Neuronal stem cell (in vitro differentiated cells): Measurements from ENCODE around the gene KIRREL2.

Source experiments
- DNase-seq: peaks from one replicate; pipeline ENCODE4 v3.0.0-alpha.2; 2013; ENCODE audit warnings: low spot score
- H2AFZ ChIP-seq: one replicate; pipeline ENCODE4 v1.6.1; 2013; ENCODE audit warnings: mild to moderate bottlenecking, low read length, inconsistent platforms
- H2AK5ac ChIP-seq: 2 replicates; pipeline ENCODE4 v1.6.1; 2013; ENCODE audit warnings: low read depth, mild to moderate bottlenecking, inconsistent platforms, low read length, moderate library complexity, mixed read lengths
- H2BK120ac ChIP-seq: 2 replicates; pipeline ENCODE4 v1.6.1; 2013; ENCODE audit warnings: low read depth, mild to moderate bottlenecking, inconsistent platforms, low read length, moderate library complexity, mixed read lengths
- H2BK12ac ChIP-seq: one replicate; pipeline ENCODE4 v1.6.1; 2013; ENCODE audit warnings: low read length, inconsistent platforms
- H2BK15ac ChIP-seq: 2 replicates; pipeline ENCODE4 v1.6.1; 2013; ENCODE audit warnings: mild to moderate bottlenecking, low read length, inconsistent platforms, mixed read lengths
- H2BK5ac ChIP-seq: one replicate; pipeline ENCODE4 v1.6.1; 2013; ENCODE audit warnings: inconsistent platforms, mild to moderate bottlenecking, low read length, moderate library complexity
- H3K14ac ChIP-seq: one replicate; pipeline ENCODE4 v1.6.1; 2013; ENCODE audit warnings: low read length, inconsistent platforms
- H3K18ac ChIP-seq: 2 replicates; pipeline ENCODE4 v1.6.1; 2013; ENCODE audit warnings: low read length, inconsistent platforms
- H3K23ac ChIP-seq: 2 replicates; pipeline ENCODE4 v1.6.1; 2013; ENCODE audit warnings: low read depth, mild to moderate bottlenecking, mixed read lengths, low read length, inconsistent platforms; ENCODE audit not compliant: poor library complexity
- H3K27ac ChIP-seq: replicated peaks from 3 replicates; pipeline ENCODE4 v1.5.1; 2013; ENCODE audit warnings: low read length, inconsistent platforms
- H3K27me3 ChIP-seq, 3 experiments: 2 replicates each; pipeline ENCODE4 v1.6.1; 2013; ENCODE audit warnings: low read length in 3 of 3, mild to moderate bottlenecking in 2 of 3, inconsistent platforms in 1 of 3, low read depth in 1 of 3, mixed read lengths in 1 of 3, moderate library complexity in 1 of 3; ENCODE audit not compliant: control insufficient read depth in 3 of 3, insufficient read depth in 3 of 3
- H3K36me3 ChIP-seq, 2 donors: replicated peaks in 1 of 2; 2 replicates each; pipeline ENCODE4 v1.6.1; 2013; ENCODE audit warnings: low read length in 2 of 2; ENCODE audit not compliant: control insufficient read depth in 2 of 2, insufficient read depth in 2 of 2
- H3K4ac ChIP-seq: 2 replicates; pipeline ENCODE4 v1.6.1; 2013; ENCODE audit warnings: inconsistent platforms, mild to moderate bottlenecking, low read length, moderate library complexity
- H3K4me1 ChIP-seq, 2 donors: 1 replicate in 1 of 2; 2 replicates in 1 of 2; pipeline ENCODE4 v1.6.1; 2013; ENCODE audit warnings: low read length in 2 of 2, low read depth in 1 of 2; ENCODE audit not compliant: control insufficient read depth in 2 of 2, insufficient read depth in 1 of 2
- H3K4me2 ChIP-seq: one replicate; pipeline ENCODE4 v1.6.1; 2013; ENCODE audit warnings: mild to moderate bottlenecking, low read length, inconsistent platforms; ENCODE audit not compliant: insufficient read depth, poor library complexity, severe bottlenecking
- H3K4me3 ChIP-seq, 2 donors: 2 replicates each; pipeline ENCODE4 v1.5.1; 2013; ENCODE audit warnings: low read length in 2 of 2, mild to moderate bottlenecking in 2 of 2, inconsistent platforms in 1 of 2, moderate library complexity in 1 of 2
- H3K79me1 ChIP-seq: one replicate; pipeline ENCODE4 v1.6.1; 2013; ENCODE audit warnings: low read depth, mild to moderate bottlenecking, inconsistent platforms, low read length, moderate library complexity
- H3K9ac ChIP-seq: one replicate; pipeline ENCODE4 v1.6.1; 2013; ENCODE audit warnings: mild to moderate bottlenecking, low read depth, low read length, inconsistent platforms; ENCODE audit not compliant: poor library complexity
- H3K9me3 ChIP-seq, 2 donors: replicated peaks in 1 of 2; 2 replicates each; pipeline versions ENCODE3 to v1.6.1; 2013; ENCODE audit warnings: low read length in 2 of 2, mild to moderate bottlenecking in 2 of 2, inconsistent platforms in 1 of 2, low read depth in 1 of 2, mixed read lengths in 1 of 2, moderate library complexity in 1 of 2; ENCODE audit not compliant: control insufficient read depth in 2 of 2, insufficient read depth in 1 of 2
- H4K8ac ChIP-seq: one replicate; pipeline ENCODE4 v1.6.1; 2013; ENCODE audit warnings: low read depth, mild to moderate bottlenecking, inconsistent platforms, low read length, moderate library complexity
- H4K91ac ChIP-seq: one replicate; pipeline ENCODE4 v1.6.1; 2013; ENCODE audit warnings: low read length, low read depth, mild to moderate bottlenecking, inconsistent platforms; ENCODE audit not compliant: poor library complexity
- WGBS, 2 donors: extraction: QIAGEN DNeasy Blood & Tissue Kit; methylation state at CpG; one replicate each; pipeline ENCODE4 v1.1.7; 2013; ENCODE audit warnings: missing lambda C conversion rate in 2 of 2, mixed read lengths in 1 of 2; ENCODE audit not compliant: insufficient read length in 2 of 2, insufficient replicate concordance in 1 of 2; ENCODE audit errors: extremely low coverage in 2 of 2; 5-methylcytosine and 5-hydroxymethylcytosine counted together

Gene KIRREL2

DNA sequence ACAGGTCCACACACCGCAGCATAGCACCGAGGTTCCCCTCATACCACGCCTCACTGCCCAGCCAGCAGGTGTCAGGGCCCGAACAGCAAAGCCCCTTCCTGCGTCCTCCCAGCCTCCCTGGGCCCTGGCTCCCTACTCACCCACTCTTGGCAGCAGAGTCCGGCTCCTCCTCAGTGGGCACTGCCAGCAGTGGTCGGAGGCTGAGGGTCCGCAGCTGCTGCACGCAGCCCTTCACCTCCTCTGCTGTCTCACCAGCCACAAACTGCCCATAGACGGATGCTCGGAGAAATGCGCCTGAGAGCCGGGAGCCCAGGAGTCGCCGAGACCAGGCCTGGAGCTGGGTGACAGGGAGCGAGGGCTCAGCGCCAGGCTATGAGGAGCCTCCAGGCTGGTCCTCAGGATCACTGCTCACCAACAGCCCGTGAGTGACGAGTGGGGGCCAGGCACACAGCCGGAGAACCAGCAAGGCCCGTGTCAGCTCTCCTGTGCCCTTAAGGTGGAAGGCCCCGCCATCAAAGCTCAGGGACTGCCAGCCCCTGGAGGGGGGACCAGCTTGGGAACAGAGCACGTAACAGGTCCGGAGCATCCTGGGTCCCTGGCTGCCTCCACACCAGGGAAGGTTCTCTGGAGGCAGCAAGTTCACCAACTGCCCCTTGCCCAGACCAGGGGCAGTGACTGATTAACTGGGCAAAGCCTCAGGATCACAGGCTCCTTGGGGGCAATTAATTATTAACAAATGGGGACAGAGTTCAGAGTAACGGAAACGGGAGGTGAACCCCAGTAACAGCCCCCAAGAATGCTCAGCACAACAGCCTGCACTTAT is 44.3 kb upstream of the KIRREL2 start, which contains the start of gene PRODH2:
TSS of gene PRODH2 (minus strand) at position 626 of the 823 bp plus-strand sequence. CDS start at position 586, 40 bp downstream.
- Histone ChIP-seq H3K36me3 (no peaks in the 10 kb centered on the region), H2AFZ (no peak within 1 kb of the TSS), H3K4me3 (no peak within 1 kb of the TSS), H3K27ac (no peak within 1 kb of the TSS), H3K4me2 (no peak within 1 kb of the TSS), H3K79me1 (no peaks in the 10 kb centered on the region), H2BK120ac (no peak within 1 kb of the TSS), H3K4ac (no peak within 1 kb of the TSS), H2BK12ac (peak within 1 kb of the TSS; percentile 73), H3K9ac (peak within 1 kb of the TSS; percentile 44), H4K91ac (no peak within 1 kb of the TSS), H2BK15ac (peak within 1 kb of the TSS; percentile 49), H3K27me3 (peaks cover 0 to 11% (median 0%) of the 10 kb centered on the region in 3 experiments), H3K18ac (peak within 1 kb of the TSS; percentile 76), H2AK5ac (peak within 1 kb of the TSS; percentile 21), H3K14ac (peak within 1 kb of the TSS; percentile 71), H3K4me1 (no peaks in the 10 kb centered on the region), H3K9me3 (no peaks in the 10 kb centered on the region), H4K8ac (peak within 1 kb of the TSS; percentile 17), H2BK5ac (peak within 1 kb of the TSS; percentile 66), H3K23ac (peak within 1 kb of the TSS; percentile 73)
- DNase-seq, result no peak
- no CpG with 5 or more reads among the region's 26 CpGs for WGBS, 2 donors

DNA sequence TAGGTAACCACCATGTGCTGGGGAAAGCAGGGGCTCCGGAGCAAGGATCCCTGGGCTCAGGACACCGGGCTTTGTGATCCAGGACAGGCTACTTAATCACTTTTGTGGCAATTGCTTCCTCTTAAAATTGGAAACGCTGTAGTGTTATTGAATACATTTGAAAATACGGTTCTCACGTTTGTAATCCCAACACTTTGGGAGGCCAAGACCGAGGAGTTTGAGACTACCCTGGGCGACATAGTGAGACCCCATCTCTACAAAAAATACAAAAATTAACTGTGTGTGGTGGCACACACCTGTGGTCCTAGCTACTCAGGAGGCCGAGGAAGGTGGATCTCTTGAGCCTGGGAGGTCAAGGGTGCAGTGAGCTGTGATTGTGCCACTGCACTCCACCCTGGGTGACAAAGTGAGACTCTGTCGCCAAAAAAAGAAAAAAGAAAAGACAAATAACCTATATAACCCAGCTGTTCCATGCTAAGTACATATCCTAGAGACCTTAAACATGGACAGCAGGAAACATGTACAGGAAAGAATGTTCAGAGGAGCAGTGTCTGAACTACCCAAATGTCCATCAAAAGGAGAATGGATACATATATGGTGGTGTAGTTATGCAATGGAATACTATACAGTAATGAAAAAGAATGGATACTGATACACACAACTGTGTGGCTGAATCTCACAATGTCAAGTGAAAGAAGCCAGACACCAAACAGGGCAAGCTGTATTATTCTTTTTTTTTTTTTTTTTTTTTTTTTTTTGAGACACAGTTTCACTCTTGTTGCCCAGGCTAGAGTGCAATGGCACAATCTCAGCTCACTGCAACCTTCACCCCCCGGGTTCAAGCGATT is 43.4 kb upstream of the KIRREL2 start:
- H2BK120ac ChIP-seq, result no peak overlapping the region
- H3K27me3 ChIP-seq, result peaks cover 0 to 11% (median 0%) of the 10 kb centered on the region in 3 experiments
- H3K9ac ChIP-seq, result no peak overlapping the region
- no peak overlapping the region for H3K18ac ChIP-seq
- DNase-seq, result no peak
- no peaks in the 10 kb centered on the region for H3K36me3 ChIP-seq
- no peak overlapping the region for H2BK15ac ChIP-seq
- no peak overlapping the region for H4K8ac ChIP-seq
- no peak overlapping the region for H3K4me2 ChIP-seq
- H2AK5ac ChIP-seq, result no peak overlapping the region
- no peak overlapping the region for H3K4ac ChIP-seq
- H2AFZ ChIP-seq, result no peak overlapping the region
- no peak overlapping the region for H3K27ac ChIP-seq
- no peak overlapping the region for H2BK12ac ChIP-seq
- no CpG with 5 or more reads among the region's 11 CpGs for WGBS, 2 donors
- H4K91ac ChIP-seq, result no peak overlapping the region
- no peak overlapping the region for H2BK5ac ChIP-seq
- H3K4me1 ChIP-seq, result no peaks in the 10 kb centered on the region
- no peaks in the 10 kb centered on the region for H3K9me3 ChIP-seq
- no peak overlapping the region for H3K4me3 ChIP-seq
- H3K79me1 ChIP-seq, result no peaks in the 10 kb centered on the region
- H3K23ac ChIP-seq, result no peak overlapping the region
- H3K14ac ChIP-seq, result no peak overlapping the region

DNA sequence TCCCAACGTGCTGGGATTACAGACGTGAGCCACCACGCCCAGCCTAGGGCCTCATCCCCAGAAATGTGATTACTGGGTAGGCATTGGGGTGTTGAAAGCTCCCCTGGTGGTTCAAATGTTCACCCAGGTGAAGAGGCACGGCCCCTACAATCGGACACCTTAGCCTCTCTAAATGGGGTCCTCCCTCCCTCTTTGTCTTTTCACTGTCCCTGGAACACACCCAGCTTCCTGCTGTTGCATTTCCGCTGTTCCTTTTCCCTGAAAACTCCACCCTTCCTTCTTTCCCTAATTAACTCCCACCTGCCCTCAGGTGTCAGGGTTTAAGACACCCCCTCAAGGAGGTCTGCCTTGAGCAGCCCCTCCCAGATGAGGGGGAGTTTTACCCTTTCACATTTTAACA is 40.4 kb upstream of the KIRREL2 start:
- Histone ChIP-seq H3K18ac (no peak overlapping the region), H3K4ac (no peak overlapping the region)

DNA sequence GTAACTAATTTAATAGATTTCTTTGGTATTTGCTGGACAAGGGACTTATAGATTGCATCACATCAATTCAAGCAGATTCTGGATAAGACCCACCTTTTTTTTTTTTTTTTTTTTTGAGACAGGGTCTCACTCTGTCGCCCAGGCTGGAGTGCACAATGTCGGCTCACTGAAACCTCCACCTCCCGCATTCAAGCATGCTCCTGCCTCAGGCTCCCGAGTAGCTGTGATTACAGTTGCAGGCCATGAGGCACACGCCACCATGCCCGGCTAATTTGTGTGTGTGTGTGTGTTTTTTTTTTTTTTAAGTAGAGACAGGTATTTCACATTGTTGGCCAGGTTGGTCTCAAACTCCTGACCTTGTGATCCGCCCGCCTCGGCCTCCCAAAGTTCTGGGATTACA is 39.9 kb upstream of the KIRREL2 start:
- no peak overlapping the region for H2BK12ac ChIP-seq
- peaks cover 0 to 3% of the 10 kb centered on the region in 2 donors for H3K4me1 ChIP-seq
- no peak overlapping the region for H4K91ac ChIP-seq
- H3K4me2 ChIP-seq, result no peak overlapping the region
- H3K9ac ChIP-seq, result no peak overlapping the region
- H3K4me3 ChIP-seq, result no peak overlapping the region
- no peak overlapping the region for H3K14ac ChIP-seq
- no peak overlapping the region for H2BK15ac ChIP-seq
- no peak overlapping the region for H3K27ac ChIP-seq
- H3K18ac ChIP-seq, result no peak overlapping the region
- no peak overlapping the region for H2AFZ ChIP-seq
- H2BK120ac ChIP-seq, result no peak overlapping the region
- no peaks in the 10 kb centered on the region for H3K9me3 ChIP-seq
- H4K8ac ChIP-seq, result no peak overlapping the region
- no peak overlapping the region for H3K4ac ChIP-seq
- no peak overlapping the region for H2AK5ac ChIP-seq
- no peak overlapping the region for H3K23ac ChIP-seq
- no CpG with 5 or more reads among the region's 9 CpGs for WGBS, 2 donors
- no peak for DNase-seq
- H3K79me1 ChIP-seq, result no peaks in the 10 kb centered on the region
- H3K36me3 ChIP-seq, result no peaks in the 10 kb centered on the region
- no peak overlapping the region for H2BK5ac ChIP-seq
- peaks cover 0 to 8% (median 0%) of the 10 kb centered on the region in 3 experiments for H3K27me3 ChIP-seq

More for the DNA sequence above, 40.4 kb upstream of the KIRREL2 start:
- Histone ChIP-seq H2AK5ac (no peak overlapping the region), H3K4me2 (no peak overlapping the region), H2AFZ (no peak overlapping the region), H3K4me3 (no peak overlapping the region), H2BK12ac (no peak overlapping the region), H2BK5ac (no peak overlapping the region), H3K9ac (no peak overlapping the region), H3K27ac (no peak overlapping the region), H2BK15ac (no peak overlapping the region), H4K8ac (no peak overlapping the region), H3K14ac (no peak overlapping the region), H2BK120ac (no peak overlapping the region), H3K79me1 (no peaks in the 10 kb centered on the region), H3K9me3 (no peaks in the 10 kb centered on the region), H3K4me1 (peaks cover 0 to 3% of the 10 kb centered on the region in 2 donors), H3K23ac (no peak overlapping the region), H3K27me3 (peaks cover 0 to 11% (median 0%) of the 10 kb centered on the region in 3 experiments), H4K91ac (no peak overlapping the region), H3K36me3 (no peaks in the 10 kb centered on the region)
- no peak for DNase-seq
- WGBS, 2 donors, result no CpG with 5 or more reads among the region's 6 CpGs
